PC-3 (cell line): ENCODE results near the gene EIF4EBP3.

Source experiments
- CTCF ChIP-seq: fragments of 300-600 bp; sonication (generic); conservative IDR thresholded peaks from 2 replicates; pipeline ENCODE4 v1.5.1; 2017; ENCODE audit warnings: antibody characterized with exemption, low read depth, mild to moderate bottlenecking, low read length
- EZH2 ChIP-seq: fragments of 300-600 bp; sonication (generic); IDR thresholded peaks from one replicate; pipeline ENCODE4 v1.6.1; 2017; ENCODE audit warnings: antibody characterized with exemption, mild to moderate bottlenecking, low read length; ENCODE audit not compliant: unreplicated experiment
- EZH2phosphoT487 ChIP-seq: fragments of 300-600 bp; sonication (generic); IDR thresholded peaks from 2 replicates; pipeline ENCODE4 v1.6.1; 2018; ENCODE audit warnings: mild to moderate bottlenecking, antibody characterized with exemption, low read length, borderline replicate concordance

GRCh38 chr5:140568443-140569063 is 21.1 kb downstream of the EIF4EBP3 start:
- TF ChIP-seq CTCF: no peak
- TF ChIP-seq EZH2: no peak
- no peak for TF ChIP-seq EZH2phosphoT487
